Muscle of leg (tissue), 11 donors: ENCODE measurements around the gene RASSF9. TPM values are rescaled to one million over a fixed set of nuclear protein-coding genes. Genes with fewer than 3 reads are reported as not detected.

Source experiments
- DNase-seq: peaks from one replicate; pipeline ENCODE4 v3.0.0; 2013
- H3K27ac ChIP-seq: one replicate; pipeline ENCODE4 v1.5.1; 2013; ENCODE audit warnings: mild to moderate bottlenecking, low read length, control low read depth
- H3K27me3 ChIP-seq: one replicate; pipeline ENCODE4 v1.6.1; 2013; ENCODE audit warnings: low read length; ENCODE audit not compliant: control insufficient read depth, insufficient read depth
- H3K36me3 ChIP-seq: one replicate; pipeline ENCODE4 v1.6.1; 2013; ENCODE audit warnings: low read length; ENCODE audit not compliant: control insufficient read depth, insufficient read depth
- H3K4me1 ChIP-seq: one replicate; pipeline ENCODE4 v1.6.1; 2013; ENCODE audit warnings: low read length; ENCODE audit not compliant: control insufficient read depth, insufficient read depth
- H3K4me3 ChIP-seq: one replicate; pipeline ENCODE4 v1.5.1; 2013; ENCODE audit warnings: low read length, control low read depth
- H3K9me3 ChIP-seq: replicated peaks from 2 replicates; pipeline ENCODE4 v1.6.1; 2013; ENCODE audit warnings: low read depth, low read length; ENCODE audit not compliant: control insufficient read depth
- WGBS: methylation state at CpG from one replicate; pipeline ENCODE4 v1.1.5; 2013; ENCODE audit warnings: missing lambda C conversion rate; ENCODE audit not compliant: insufficient coverage; 5-methylcytosine and 5-hydroxymethylcytosine counted together
- polyA plus RNA-seq, 8 donors: library from polyadenylated mRNA; unstranded; fragments of 120-200 nt; gene quantifications; one replicate each; pipeline versions ENCODE4 v1.2.1 to v1.2.3, GENCODE V29; 2013; ENCODE audit warnings: inconsistent platforms in 1 of 8, low replicate concordance in 1 of 8; ENCODE audit not compliant: insufficient read length in 8 of 8, insufficient read depth in 1 of 8
- total RNA-seq: library from RNA; stranded (reverse); fragments of 120-200 nt; gene quantifications from one replicate; pipeline ENCODE4 v1.2.4, GENCODE V29; 2013

RASSF9 gene
- total and polyA plus RNA-seq, 9 donors = 1.7 to 3.2 (median 2.5) TPM

DNA sequence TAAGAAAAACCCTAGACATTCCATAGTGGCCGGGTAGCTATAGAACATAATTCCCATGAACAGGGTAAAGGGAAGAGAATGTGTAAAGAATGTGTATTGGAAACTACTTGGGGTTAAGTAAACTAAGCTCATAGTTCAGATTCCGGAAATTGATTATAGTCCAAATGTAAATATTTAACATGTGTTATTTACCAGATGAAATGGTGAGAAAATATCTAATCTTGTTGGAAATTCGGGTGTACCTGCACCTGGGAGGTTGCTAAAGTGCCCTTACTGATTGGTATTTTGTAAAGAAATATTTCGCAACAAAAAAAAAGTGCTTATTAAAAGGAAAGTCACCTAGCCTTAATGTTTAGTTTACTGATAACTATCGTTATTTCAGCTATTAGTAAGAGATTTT is 14.4 kb downstream of the RASSF9 start:
- no CpG with 5 or more reads among the region's 5 CpGs for WGBS
- Histone ChIP-seq H3K4me3 (no peak overlapping the region), H3K27ac (no peak overlapping the region)

DNA sequence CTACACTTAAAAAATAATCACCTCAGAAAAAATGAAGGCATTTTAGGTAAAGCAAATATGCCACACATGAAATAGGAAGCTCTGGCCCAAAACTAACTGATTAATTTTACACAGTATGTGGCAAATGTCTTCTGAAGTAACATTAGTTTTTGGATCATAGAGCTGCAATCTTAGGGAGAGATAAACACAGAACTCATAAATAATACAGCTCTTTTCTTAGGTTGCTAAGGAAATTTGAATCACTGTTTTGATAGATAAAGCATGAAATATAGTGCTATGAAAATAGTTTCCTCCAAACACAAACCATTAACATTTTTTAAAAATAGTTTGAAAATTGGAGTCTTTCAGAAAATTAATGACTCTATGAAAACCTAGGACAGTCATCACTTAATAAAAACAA is 15.0 kb downstream of the RASSF9 start:
- no peaks in the 10 kb centered on the region for H3K27me3 ChIP-seq
- no peaks in the 10 kb centered on the region for H3K4me1 ChIP-seq
- no peak overlapping the region for H3K4me3 ChIP-seq
- no peak overlapping the region for H3K27ac ChIP-seq
- no peak for DNase-seq
- H3K36me3 ChIP-seq = no peaks in the 10 kb centered on the region
- no peaks in the 10 kb centered on the region for H3K9me3 ChIP-seq

More for the DNA sequence above, 14.4 kb downstream of the RASSF9 start:
- DNase-seq = no peak
- no peaks in the 10 kb centered on the region for H3K9me3 ChIP-seq
- H3K27me3 ChIP-seq = no peaks in the 10 kb centered on the region
- no peaks in the 10 kb centered on the region for H3K36me3 ChIP-seq
- H3K4me1 ChIP-seq = no peaks in the 10 kb centered on the region

DNA sequence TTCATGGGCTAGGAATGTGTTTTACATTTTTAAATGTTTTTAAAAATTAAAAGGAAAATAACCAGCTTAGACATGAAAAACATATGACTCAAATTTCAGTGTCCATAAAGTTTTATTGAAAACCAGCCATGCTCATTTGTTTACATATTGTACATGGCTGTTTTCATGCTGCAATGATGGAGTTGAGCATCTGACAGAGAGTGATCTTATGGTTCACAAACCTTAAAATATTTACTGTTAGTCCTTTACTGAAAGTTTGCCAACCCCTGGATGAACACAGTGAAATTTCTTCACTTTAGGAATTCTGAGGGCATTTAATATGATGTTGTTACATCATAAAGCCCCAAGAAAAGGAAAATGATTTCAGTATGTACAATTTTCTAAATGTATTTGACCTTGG is 16.1 kb downstream of the RASSF9 start:
- H3K4me3 ChIP-seq = no peak overlapping the region
- no peaks in the 10 kb centered on the region for H3K4me1 ChIP-seq
- no peaks in the 10 kb centered on the region for H3K27me3 ChIP-seq
- no peaks in the 10 kb centered on the region for H3K9me3 ChIP-seq
- H3K27ac ChIP-seq = no peak overlapping the region
- DNase-seq = no peak
- no peaks in the 10 kb centered on the region for H3K36me3 ChIP-seq

DNA sequence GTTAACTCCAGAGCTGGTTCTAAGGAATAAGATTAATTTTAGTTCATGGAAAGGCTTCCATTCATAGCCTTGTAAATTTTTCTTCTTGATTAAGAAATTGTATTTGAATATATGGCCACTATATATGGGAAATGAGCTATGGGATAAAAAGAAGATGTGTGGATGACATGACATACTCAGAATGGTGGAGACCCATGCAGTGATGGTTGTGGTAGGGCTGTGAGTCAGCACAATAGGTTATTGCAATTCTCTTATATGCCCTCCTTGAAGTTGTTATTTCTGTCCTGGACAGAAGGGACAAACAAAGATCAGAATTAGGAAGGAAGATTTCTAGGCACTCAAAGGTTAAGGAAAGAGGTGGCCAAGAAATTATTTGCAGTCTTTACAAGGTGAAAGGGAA is 21.5 kb downstream of the RASSF9 start:
- Histone ChIP-seq H3K36me3 (no peaks in the 10 kb centered on the region), H3K27me3 (no peaks in the 10 kb centered on the region), H3K4me1 (no peaks in the 10 kb centered on the region), H3K27ac (no peak overlapping the region), H3K4me3 (no peak overlapping the region), H3K9me3 (no peaks in the 10 kb centered on the region)
- no peak for DNase-seq

DNA sequence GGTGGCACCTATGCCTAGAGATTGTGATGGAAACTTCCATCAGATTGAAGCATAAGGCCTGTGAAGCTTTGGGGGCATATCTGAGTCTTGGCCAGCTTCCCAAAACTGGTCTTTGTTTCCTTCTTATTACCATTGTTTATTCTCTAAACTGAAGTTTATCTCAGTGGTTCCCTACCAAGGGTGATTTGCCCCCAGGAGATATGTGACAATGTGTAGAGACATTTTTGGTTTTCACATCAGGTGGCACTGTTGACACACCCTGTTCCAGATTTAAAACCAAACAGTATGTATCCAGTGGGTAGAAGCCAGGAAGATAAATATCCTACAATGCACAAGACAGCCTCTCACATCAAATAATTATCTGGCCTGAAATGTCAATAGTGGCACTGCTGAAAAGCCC is 22.1 kb downstream of the RASSF9 start:
- H3K27me3 ChIP-seq = no peaks in the 10 kb centered on the region
- H3K9me3 ChIP-seq = no peaks in the 10 kb centered on the region
- no peak for DNase-seq
- no peak overlapping the region for H3K4me3 ChIP-seq
- H3K36me3 ChIP-seq = no peaks in the 10 kb centered on the region
- no peaks in the 10 kb centered on the region for H3K4me1 ChIP-seq
- no peak overlapping the region for H3K27ac ChIP-seq

DNA sequence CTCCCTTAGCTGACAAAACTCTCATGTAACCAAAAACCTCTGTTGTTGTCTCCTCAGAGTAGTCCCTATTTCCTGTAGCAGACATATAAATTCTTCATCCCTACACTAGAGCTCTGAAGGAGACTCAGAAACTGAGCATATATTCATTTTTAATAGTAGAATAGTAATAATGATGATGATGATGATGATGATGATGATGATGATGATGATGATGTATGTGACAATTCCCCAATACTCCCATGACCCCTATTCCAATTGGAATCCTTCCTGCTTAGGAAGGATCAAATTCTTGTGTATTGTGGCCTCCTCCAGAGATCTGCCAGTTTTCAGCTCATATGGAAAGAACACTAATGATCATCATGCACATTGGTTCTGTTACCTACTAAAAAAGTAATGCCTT is 26.7 kb downstream of the RASSF9 start:
- Histone ChIP-seq H3K27me3 (no peaks in the 10 kb centered on the region), H3K4me3 (no peak overlapping the region), H3K9me3 (no peaks in the 10 kb centered on the region), H3K36me3 (peaks cover 2% of the 10 kb centered on the region), H3K4me1 (no peaks in the 10 kb centered on the region), H3K27ac (no peak overlapping the region)
- peak; percentile 6 for DNase-seq

DNA sequence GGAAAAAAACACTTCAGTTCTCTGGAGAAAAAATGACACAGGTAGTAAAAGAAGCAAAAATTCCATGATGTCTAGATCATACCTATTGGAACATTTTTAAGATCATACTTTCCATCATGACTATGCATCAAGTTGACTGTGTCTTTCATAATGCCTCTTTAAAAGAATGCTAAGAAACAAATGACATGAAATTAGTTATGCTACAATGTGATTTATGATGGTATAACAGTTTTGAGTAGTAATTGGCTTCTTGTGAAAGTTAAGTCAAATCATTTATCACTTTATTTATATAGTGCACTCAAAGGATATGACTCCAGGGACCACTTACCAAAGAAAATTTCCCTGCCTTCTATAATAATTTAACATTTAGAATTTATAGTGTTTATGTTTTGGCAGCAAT is 28.5 kb downstream of the RASSF9 start:
- DNase-seq = peak; percentile 7
- no peak overlapping the region for H3K27ac ChIP-seq
- no peaks in the 10 kb centered on the region for H3K9me3 ChIP-seq
- no peaks in the 10 kb centered on the region for H3K4me1 ChIP-seq
- no peak overlapping the region for H3K4me3 ChIP-seq
- H3K27me3 ChIP-seq = no peaks in the 10 kb centered on the region
- H3K36me3 ChIP-seq = peaks cover 2% of the 10 kb centered on the region

DNA sequence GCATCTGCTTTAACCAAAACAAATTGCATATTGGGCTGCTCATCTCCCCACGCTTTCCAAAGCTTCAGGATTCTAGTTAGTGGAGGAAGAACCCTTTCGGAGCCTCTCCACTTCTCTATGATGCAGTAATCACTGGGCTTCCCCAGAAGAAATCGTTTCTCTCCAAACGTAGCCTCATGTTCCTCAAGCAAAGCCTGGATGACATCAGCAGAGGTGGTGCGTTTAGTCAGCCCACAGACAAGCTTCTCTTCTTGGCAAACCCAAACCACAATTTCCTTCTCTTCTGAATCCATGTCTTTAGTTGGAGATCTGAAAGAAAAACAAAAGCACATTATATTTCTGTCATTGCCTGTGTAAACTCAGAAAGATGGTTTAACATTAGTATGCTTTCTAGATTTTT is 30.6 kb downstream of the RASSF9 start:
- Histone ChIP-seq H3K4me1 (no peaks in the 10 kb centered on the region), H3K27me3 (no peaks in the 10 kb centered on the region), H3K36me3 (peaks cover 2% of the 10 kb centered on the region), H3K4me3 (no peak overlapping the region), H3K9me3 (no peaks in the 10 kb centered on the region), H3K27ac (no peak overlapping the region)
- peak; percentile 3 for DNase-seq
- WGBS = no CpG with 5 or more reads among the region's 5 CpGs

DNA sequence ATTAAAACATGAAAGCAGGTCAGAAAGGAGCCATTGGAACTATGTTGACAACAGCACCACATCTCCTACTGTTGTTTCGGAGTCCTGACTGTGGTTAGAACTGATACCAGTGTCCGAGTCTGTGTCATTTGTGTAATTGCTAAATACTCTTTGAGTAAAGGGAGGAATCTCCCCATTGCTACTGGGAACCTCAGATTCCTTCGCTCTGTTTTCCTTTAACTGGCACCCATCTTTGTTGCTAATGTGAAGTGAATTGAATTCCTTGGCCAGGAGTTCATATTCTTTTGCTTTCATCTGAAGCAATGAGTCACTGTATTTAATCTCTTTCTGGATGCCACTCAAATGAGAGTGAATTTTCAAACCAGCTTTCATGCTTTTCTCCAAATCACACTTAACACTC is 31.5 kb downstream of the RASSF9 start:
- H3K27ac ChIP-seq = no peak overlapping the region
- H3K36me3 ChIP-seq = peaks cover 2% of the 10 kb centered on the region
- no peaks in the 10 kb centered on the region for H3K9me3 ChIP-seq
- WGBS = no CpG with 5 or more reads among the region's 3 CpGs
- H3K27me3 ChIP-seq = no peaks in the 10 kb centered on the region
- peak; percentile 11 for DNase-seq
- no peaks in the 10 kb centered on the region for H3K4me1 ChIP-seq
- H3K4me3 ChIP-seq = no peak overlapping the region

DNA sequence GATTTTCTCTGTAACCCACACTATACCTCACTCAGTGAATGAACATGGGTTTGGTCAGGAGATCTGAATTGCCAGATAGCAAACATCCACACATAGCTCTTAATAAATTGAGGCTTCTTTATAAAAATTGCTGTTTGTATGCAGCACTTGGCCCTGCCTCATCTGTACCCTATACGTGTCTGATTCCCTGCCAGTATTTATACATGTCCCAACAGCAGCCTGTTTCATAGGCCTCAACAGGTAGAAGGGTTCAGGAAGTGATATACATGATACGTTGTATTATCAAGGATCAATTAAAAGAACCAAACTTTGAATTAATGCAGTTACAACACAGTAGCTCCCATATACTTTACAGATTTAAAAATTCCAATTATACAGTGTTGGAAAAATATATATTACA is 32.3 kb downstream of the RASSF9 start:
- WGBS = no CpG with 5 or more reads among the region's 2 CpGs
- H3K27me3 ChIP-seq = no peaks in the 10 kb centered on the region
- H3K4me3 ChIP-seq = no peak overlapping the region
- no peaks in the 10 kb centered on the region for H3K9me3 ChIP-seq
- no peaks in the 10 kb centered on the region for H3K4me1 ChIP-seq
- H3K27ac ChIP-seq = no peak overlapping the region
- DNase-seq = no peak
- H3K36me3 ChIP-seq = peaks cover 2% of the 10 kb centered on the region

DNA sequence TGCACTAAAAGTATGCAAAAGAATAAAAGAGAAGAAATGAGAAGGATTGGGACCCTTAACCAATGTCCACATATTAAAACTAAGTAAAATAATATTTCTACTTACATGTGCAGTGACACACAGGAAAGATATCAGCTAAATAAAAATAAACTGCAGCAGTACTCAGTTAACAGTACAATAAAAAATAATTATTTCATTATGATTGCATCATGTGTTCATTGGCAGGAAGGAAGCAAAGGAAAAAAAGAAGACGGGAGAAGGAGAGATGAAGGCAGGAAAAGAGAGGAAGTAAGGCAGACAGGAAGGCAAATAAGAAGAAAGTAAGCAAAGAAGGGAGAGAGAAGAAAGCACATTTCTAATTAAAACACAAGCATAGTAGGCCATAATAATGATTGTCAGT is 33.0 kb downstream of the RASSF9 start:
- peaks cover 2% of the 10 kb centered on the region for H3K36me3 ChIP-seq
- no peaks in the 10 kb centered on the region for H3K9me3 ChIP-seq
- H3K27me3 ChIP-seq = no peaks in the 10 kb centered on the region
- no peak overlapping the region for H3K4me3 ChIP-seq
- no peak overlapping the region for H3K27ac ChIP-seq
- H3K4me1 ChIP-seq = no peaks in the 10 kb centered on the region
- DNase-seq = no peak
- WGBS = no CpG with 5 or more reads among the region's 1 CpG
